Stimulated activated CD4-positive, alpha-beta T cell treated with anti-CD3 and anti-CD28 coated beads, Interleukin-15, amount 100 ng/mL, for 48 hours (primary cell): ENCODE results near the gene ENPP3.
A peak's percentile ranks its signal among the peaks of the same experiment; 100 is the strongest.
"Not testable (repeated sequence)": the region's sequence is repeated elsewhere in the genome, so short reads cannot be mapped to it uniquely, and the experiment has no call there.

Experiments used
- DNase-seq, 2 donors: peaks; one replicate each; pipeline ENCODE4 v3.0.0-alpha.2; 2020; ENCODE audit warnings: low read depth in 2 of 2

ENPP3 gene

GRCh38 chr6:131685266-131685780 is 48.2 kb downstream of the ENPP3 start:
- DNase-seq: no peak

- no peak for DNase-seq
Measured at GRCh38 chr6:131687022-131687421, 49.9 kb downstream of the ENPP3 start.

GRCh38 chr6:131688286-131688685 is 51.2 kb downstream of the ENPP3 start:
- no peak for DNase-seq

DNA sequence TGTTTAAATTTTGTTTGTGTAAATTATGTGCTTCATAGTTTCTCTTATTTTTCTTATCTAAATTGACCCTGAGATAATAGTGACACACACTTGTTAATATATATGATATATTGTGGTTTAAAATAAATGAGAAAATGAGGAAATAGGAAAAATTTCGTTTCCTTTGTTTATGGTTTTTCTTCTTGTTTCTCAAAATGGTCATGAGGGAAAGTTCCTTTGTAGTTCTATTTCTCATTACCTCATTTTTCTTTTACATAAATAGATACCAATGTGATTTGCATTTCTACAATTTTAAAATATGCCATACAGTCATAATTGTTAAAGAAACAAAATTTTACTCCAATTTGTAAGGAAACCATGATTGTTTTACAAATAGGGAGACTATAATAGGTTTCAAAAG is 54.9 kb downstream of the ENPP3 start:
- DNase-seq: no peak

- no peak for DNase-seq
Measured at GRCh38 chr6:131692589-131692988, 55.5 kb downstream of the ENPP3 start.

GRCh38 chr6:131693384-131693783 is 56.3 kb downstream of the ENPP3 start:
- no peak for DNase-seq

DNA sequence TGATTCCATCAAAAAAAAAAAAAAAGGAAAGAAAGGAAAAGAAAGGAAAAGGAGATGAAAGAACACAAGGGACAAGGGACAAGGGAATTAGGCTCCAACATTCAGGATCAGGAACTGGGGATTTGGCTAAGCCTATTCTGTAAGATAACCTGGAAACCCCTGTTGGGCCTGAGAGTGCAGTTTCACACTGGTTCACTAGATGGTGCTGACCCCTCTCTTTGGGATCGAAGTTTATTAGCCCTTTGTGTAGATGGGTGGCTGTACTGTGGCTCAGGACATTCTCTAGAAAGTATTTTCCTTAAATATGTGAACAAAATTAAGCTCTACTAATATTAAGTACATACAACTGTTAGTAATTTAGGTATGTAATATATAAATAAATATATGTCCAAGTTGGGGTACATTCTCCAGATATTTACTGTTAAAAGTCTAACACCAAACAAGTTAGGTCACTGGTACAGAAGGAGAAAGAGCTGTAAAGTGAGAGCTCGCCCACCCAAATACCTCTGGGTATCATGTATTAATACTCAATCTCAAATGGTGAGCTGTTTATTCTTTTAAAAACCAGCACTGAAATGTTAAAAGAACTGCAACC is 57.8 kb downstream of the ENPP3 start:
- DNase-seq: peak in 1 of 2 donors; percentile 14

- no peak for DNase-seq
Measured at GRCh38 chr6:131696956-131697355, 59.9 kb downstream of the ENPP3 start.

- not testable (repeated sequence) for DNase-seq
Measured at GRCh38 chr6:131700851-131701250, 63.7 kb downstream of the ENPP3 start.

- not testable (repeated sequence) for DNase-seq
Measured at GRCh38 chr6:131703905-131704304, 66.8 kb downstream of the ENPP3 start.

DNA sequence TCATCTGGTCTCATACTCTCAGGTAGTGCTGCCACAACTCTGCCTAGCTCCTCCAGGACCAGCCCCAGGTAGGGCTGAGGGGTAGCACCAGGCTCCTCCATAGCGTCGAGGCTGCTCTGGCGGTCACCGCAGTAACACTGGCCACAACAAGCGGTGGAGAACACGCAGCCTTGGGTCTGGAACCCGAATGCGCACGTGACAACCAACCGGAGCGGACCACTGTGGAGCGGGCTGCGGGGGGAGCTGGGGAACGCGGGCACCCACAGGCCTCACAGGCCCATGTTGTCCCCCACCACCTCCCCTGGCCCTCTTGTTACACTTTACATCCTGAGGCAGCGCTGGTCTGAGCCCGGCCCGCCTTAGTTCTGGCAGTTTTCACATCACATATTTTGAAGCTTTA is 73.8 kb downstream of the ENPP3 start, which contains the start of gene CTAGE9:
TSS of gene CTAGE9 (minus strand) at position 101 of the 400 bp plus-strand sequence. CDS start at position 101, 0 bp downstream.
- DNase-seq: not testable (repeated sequence)

DNA sequence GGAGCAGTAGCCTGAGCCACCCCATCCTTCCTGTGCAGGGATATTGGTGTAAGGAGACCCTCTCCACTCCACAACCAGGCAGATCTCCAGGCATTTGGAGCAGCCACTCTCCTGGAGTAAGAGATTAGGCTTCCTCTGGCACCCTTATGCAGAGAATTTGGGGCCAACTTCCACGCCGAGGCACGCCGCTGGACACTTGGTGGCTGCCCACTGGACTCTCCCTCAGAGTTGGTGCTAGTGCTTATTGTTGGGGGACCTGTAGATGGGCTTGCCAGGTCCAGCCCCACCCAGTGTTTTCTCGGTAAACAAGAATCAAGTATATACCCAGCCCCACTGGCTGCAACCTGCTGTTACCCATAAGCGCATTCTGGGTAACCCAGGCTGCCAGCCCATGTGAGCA is 78.5 kb downstream of the ENPP3 start:
- not testable (repeated sequence) for DNase-seq

DNA sequence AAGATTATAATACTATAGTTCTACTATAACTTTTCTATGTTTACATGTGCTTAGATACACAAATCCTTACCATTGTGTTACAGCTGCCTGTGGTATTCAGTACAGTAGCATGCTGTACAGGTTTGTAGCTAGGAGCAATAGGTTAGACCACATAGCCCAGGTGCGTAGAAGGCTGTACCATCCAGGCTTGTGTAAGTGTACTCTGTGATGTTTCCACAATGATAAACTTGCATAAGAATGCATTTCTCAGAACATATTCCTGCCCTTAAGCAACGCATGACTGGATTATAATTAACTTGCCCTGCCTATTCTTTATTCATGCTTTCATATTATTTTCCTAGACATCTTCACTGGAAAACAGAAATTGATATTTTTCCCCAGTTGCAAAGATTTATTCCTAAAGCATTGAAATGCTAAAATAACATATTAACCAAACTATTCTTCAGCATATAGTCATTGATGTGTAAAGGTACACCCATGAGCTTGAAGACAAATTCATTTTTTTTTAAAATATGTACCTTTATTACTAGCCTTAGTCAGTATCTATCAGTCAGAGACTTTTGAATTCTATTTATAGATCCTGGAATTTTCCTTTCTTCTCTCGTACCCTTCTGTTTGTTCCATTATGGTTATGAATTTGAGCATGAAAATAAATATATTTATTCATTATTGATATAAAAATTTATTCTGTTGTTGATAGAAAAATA is 80.9 kb downstream of the ENPP3 start:
- no peak for DNase-seq

GRCh38 chr6:131721161-131721560 is 84.1 kb downstream of the ENPP3 start:
- DNase-seq: no peak

GRCh38 chr6:131724114-131724513 is 87.0 kb downstream of the ENPP3 start:
- no peak for DNase-seq

DNA sequence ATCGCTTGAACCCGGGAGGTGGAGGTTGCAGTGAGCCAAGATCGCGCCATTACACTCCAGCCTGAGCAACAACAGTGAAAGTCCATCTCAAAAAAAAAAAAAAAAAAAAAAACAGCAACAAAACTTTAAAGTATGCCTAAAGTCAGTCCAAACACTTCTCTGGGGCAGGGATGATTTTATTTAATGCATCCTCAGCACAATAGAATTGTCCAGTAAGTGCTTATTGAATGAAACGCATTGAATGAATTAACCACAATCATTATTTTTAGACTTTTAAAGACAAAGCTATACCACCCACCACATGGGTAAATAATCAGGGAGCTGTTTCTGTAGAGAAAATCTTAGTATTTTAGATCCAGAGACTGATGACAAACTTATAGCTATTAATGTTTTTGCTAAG is 90.4 kb downstream of the ENPP3 start:
- no peak for DNase-seq

DNA sequence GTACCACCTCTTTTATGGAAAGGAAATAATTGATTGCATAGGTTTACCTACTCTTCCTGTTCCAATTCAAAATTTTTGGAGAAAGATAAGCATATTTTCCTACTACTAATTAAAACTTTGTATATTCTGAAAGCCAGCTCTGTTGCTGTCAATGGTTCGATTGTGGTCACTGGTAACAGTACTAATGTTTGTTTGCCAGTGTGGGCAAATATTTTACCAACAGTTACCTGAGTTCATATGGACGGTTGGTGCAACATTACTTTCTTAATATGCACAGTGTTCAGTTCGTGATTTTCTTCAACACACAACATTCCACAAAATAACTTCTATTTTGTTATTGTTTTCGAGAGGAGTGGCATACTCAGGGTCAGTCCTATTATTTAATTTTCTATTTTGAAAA is 90.8 kb downstream of the ENPP3 start:
- DNase-seq: no peak

DNA sequence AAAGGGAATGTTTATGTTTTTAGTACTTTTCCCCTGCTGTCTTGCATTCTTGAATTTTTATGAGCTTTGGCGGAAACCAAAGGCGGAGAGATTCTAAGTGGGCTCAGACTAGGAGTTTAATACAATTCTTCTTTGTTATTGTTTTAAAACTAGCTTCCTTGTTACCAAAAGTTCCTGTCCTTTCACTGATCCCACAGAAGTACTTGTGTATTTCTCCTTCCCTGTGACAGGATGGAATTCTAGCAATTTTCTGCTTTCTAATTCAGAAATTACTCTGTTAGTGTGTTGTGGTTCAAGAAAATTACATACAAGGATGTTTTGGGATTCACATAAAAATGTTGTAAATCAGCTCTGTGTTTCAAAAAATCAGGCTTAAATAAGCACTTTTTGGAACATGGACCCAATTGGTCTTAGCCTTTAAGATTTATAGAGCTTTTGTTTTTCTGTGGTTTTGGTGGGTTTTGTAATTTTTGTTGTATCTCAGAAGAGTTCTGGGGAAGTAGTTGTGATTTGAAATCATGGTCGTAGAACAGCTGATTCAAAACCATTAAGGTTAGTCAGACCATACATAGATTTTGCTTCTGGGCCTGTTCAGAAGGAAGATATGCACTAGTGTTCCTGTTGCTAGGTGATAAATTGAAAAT is 91.3 kb downstream of the ENPP3 start:
- DNase-seq: no peak

GRCh38 chr6:131729550-131729949 is 92.4 kb downstream of the ENPP3 start:
- DNase-seq: no peak

DNA sequence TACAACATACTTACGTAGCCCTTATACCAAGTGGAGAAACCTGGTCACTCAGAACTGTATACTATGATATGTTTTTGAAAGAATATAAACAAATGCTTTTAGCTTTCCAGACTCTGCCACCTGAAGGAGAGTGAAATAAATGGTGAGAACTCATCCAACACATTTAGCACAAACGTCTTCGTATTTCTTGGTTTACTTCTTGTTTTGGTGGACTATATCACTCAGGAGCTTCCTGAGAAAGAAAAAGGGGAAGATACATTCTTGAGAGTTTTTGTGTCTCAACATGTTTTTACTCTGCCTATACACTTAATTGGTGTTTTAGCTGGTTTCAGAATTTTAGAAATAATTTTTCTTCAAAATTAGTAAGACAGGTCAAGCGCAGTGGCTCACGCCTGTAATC is 93.2 kb downstream of the ENPP3 start:
- no peak for DNase-seq

DNA sequence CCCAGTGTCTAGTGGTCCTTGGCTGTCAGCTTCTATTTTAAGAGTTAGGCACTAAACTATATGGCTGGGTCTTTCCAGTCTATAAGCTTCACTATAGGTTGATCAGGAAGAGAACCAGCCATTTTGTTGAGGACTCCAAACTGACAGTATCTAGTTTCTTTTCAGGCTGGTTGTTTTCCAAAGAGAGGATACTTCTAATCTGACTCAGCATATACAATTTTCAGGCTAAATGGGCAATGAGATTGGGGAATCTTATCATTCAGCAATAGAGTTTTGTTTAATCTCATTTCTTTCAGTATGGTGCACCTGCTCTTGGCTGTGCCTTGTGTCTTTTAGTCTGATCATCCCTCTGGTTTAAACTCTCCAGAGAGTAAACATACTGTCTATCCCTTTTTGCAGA is 94.1 kb downstream of the ENPP3 start:
- DNase-seq: no peak

GRCh38 chr6:131733376-131734016 is 96.4 kb downstream of the ENPP3 start:
- DNase-seq: no peak
